ENCODE results near the gene CIB2. TPM values are rescaled to one million over a fixed set of nuclear protein-coding genes. Genes with fewer than 3 reads are reported as not detected.

Gene CIB2
- total RNA-seq, 1 donor from 2014 or later: 16.4 TPM

- no peak overlapping the region for H3K4me3 Mint-ChIP-seq (ENCODE audit: unreplicated experiment)
- H3K27me3 Mint-ChIP-seq (ENCODE audit: unreplicated experiment): peaks cover 3% of the 10 kb centered on the region
- no peaks in the 10 kb centered on the region for H3K9me3 Mint-ChIP-seq (ENCODE audit: unreplicated experiment)
- no peak overlapping the region for H3K27ac Mint-ChIP-seq (ENCODE audit: unreplicated experiment)
- peaks cover 8% of the 10 kb centered on the region for H3K4me1 Mint-ChIP-seq (ENCODE audit: unreplicated experiment)
- DNase-seq (ENCODE audit: low spot score): no peak
- no peak for TF ChIP-seq CTCF (IDR thresholded peaks at IDR 0.05; ENCODE audit: unreplicated experiment)
- H3K36me3 Mint-ChIP-seq (ENCODE audit: low read depth, unreplicated experiment): peaks cover 4% of the 10 kb centered on the region
These were observed 49.0 kb downstream of the CIB2 start for GRCh38 chr15:78082106-78082742.

- Mint-ChIP-seq H3K27me3 (ENCODE audit: unreplicated experiment) (peaks cover 4% of the 10 kb centered on the region), H3K4me1 (ENCODE audit: unreplicated experiment) (peaks cover 17% of the 10 kb centered on the region), H3K4me3 (ENCODE audit: unreplicated experiment) (no peak overlapping the region), H3K36me3 (ENCODE audit: low read depth, unreplicated experiment) (peaks cover 4% of the 10 kb centered on the region), H3K27ac (ENCODE audit: unreplicated experiment) (no peak overlapping the region), H3K9me3 (ENCODE audit: unreplicated experiment) (no peaks in the 10 kb centered on the region)
- no peak for TF ChIP-seq CTCF (IDR thresholded peaks at IDR 0.05; ENCODE audit: unreplicated experiment)
- DNase-seq (ENCODE audit: low spot score): no peak
These were observed 51.2 kb downstream of the CIB2 start for GRCh38 chr15:78080088-78080460.

- no peaks in the 10 kb centered on the region for H3K9me3 Mint-ChIP-seq (ENCODE audit: unreplicated experiment)
- peaks cover 4% of the 10 kb centered on the region for H3K36me3 Mint-ChIP-seq (ENCODE audit: low read depth, unreplicated experiment)
- no peak overlapping the region for H3K27ac Mint-ChIP-seq (ENCODE audit: unreplicated experiment)
- no peak overlapping the region for H3K4me3 Mint-ChIP-seq (ENCODE audit: unreplicated experiment)
- TF ChIP-seq CTCF (IDR thresholded peaks at IDR 0.05; ENCODE audit: unreplicated experiment): no peak
- DNase-seq (ENCODE audit: low spot score): no peak
- peaks cover 17% of the 10 kb centered on the region for H3K4me1 Mint-ChIP-seq (ENCODE audit: unreplicated experiment)
- peaks cover 4% of the 10 kb centered on the region for H3K27me3 Mint-ChIP-seq (ENCODE audit: unreplicated experiment)
These were observed 51.8 kb downstream of the CIB2 start for GRCh38 chr15:78079298-78080087.

GRCh38 chr15:78077871-78078210 is 53.4 kb downstream of the CIB2 start:
- Mint-ChIP-seq H3K27me3 (ENCODE audit: unreplicated experiment) (peaks cover 4% of the 10 kb centered on the region), H3K4me3 (ENCODE audit: unreplicated experiment) (peak overlapping the region; percentile 87), H3K36me3 (ENCODE audit: low read depth, unreplicated experiment) (peaks cover 4% of the 10 kb centered on the region), H3K4me1 (ENCODE audit: unreplicated experiment) (peaks cover 19% of the 10 kb centered on the region), H3K9me3 (ENCODE audit: unreplicated experiment) (no peaks in the 10 kb centered on the region), H3K27ac (ENCODE audit: unreplicated experiment) (no peak overlapping the region)
- no peak for DNase-seq (ENCODE audit: low spot score)
- no peak for TF ChIP-seq CTCF (IDR thresholded peaks at IDR 0.05; ENCODE audit: unreplicated experiment)
